Right forelimb (tissue), 1 donor: ENCODE data around the gene MBP.
A peak's percentile ranks its signal among the peaks of the same experiment; 100 is the strongest.

Experiments used
- DNase-seq: peaks from one replicate; pipeline ENCODE4 v3.0.0-alpha.2; 2018

MBP gene

DNA sequence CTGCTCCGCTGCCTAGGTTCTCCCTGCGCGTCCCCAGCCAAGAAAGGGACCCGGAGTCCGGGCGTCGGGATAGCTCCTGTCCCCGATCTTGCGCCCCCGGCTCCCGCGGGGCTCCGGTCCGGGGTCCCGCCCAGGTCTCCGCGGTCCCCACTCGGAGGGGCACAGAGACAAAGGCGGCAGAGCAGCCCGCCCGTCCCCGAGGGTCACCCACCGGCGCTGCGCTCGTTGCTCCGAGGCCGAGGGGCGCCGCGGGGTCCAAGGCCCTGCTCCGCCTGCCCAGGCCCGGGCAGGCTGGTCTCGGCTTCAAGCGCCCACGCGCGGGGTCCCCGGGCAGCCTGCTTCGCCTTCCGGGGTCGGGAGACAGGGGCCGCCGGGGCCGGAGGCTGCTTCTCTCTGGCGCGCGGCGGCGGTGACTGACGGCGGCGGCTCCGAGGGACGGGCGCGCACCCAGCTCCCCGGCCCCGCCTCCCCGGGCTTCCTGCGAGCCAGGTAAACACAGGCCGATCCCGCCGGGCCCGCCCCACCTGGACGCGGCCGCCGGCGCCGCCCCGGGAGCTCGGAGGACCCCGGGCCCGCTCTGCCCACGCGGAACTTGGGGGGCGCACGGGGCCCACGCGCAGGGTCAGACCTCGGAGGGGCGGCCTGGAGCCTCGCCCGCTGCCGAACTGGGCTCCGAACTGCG lies at the start of gene MBP:
MBP (minus strand) TSS at position 415 of the 682 bp plus-strand sequence. CDS start 27,522 bp downstream, outside the sequence.
- no peak for DNase-seq

- DNase-seq = no peak
These were observed 49.5 kb upstream of the MBP start for GRCh38 chr18:77181950-77182707.

DNA sequence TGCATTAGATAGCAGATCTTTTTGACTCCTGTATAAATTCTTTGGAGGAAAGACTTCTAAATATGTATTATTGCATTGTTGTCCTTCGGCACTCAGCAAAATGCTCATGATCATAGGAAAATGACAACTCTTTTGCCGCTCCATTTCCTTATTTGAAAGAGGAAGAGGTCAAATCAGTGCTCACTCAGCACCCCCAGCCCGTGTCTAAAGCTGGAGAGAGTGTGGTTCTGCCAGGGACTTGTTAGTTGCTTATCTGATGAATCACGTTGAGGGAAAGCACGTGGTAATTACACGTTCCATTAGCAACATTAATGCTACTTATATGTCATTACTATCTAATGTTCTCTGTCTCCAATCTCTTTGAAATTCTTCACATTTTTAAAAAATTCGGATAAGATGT lies 46.0 kb upstream of the MBP start:
- DNase-seq = no peak

DNA sequence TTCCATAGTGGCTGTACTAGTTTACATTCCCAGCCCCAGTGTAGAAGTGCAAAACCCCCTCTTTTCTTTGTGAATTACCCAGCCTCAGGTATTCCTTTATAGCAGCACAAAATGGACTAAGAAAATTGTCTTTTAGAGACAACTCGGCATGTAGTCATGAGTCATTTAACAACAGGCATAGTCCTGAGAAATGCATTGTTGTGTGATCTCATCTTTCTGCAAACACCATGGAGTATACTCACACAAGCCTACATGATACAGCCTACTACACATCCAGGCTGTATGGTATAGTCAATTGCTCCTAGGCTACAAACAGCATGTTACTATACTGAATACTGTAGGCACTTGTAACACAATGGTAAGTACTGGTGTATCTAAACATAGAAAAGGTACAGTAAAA lies 44.4 kb upstream of the MBP start:
- no peak for DNase-seq

- no peak for DNase-seq
These were observed 40.9 kb upstream of the MBP start for GRCh38 chr18:77173275-77174030.

DNA sequence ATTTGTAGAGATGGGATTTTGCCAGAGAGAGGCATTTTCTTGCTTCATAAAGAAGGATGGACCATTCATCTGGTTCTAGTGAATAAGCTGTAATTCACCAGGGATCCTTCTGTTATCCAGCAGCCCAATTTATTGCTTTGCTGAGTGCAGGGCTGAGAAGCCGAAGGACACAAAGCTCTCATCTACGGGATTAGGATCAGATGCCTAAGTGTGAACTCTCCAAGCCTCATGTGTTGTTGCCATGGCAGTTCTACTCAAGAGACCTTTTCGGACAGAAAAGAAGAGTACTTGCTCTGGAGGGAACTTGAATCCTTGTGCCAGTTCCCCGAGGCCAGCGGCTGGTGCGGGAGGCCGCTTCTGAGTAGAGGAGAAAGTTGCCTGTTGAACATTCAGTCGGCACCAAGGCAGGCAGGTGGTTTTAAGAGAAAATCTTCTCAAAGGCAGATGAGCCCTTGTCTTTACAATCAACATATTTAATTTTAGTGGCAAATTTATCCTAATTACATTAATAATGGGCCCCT lies 38.4 kb upstream of the MBP start:
- DNase-seq = no peak

GRCh38 chr18:77168811-77169311 lies 36.3 kb upstream of the MBP start:
- no peak for DNase-seq

GRCh38 chr18:77167251-77167650 lies 34.7 kb upstream of the MBP start:
- DNase-seq = no peak

DNA sequence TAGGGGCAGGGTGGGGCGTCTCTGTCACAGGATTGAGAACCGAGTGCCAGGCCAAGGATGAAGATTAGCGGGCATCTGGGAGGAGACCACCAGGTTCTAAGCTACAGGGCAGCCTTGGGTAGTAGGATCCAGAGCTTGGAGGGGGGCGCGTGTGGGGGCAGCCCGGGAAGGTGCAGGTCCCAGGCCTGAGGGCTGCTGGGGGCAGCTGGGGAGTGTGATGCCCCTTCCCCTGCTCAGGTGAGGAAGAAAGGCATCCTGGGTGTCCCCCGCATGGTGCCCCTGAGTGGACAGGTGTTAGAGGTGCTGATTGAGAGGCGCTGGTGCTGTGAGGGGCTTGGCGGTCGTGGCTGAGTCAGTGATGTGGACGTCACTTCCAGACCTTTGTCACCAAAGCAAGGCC lies 33.9 kb upstream of the MBP start:
- no peak for DNase-seq

DNA sequence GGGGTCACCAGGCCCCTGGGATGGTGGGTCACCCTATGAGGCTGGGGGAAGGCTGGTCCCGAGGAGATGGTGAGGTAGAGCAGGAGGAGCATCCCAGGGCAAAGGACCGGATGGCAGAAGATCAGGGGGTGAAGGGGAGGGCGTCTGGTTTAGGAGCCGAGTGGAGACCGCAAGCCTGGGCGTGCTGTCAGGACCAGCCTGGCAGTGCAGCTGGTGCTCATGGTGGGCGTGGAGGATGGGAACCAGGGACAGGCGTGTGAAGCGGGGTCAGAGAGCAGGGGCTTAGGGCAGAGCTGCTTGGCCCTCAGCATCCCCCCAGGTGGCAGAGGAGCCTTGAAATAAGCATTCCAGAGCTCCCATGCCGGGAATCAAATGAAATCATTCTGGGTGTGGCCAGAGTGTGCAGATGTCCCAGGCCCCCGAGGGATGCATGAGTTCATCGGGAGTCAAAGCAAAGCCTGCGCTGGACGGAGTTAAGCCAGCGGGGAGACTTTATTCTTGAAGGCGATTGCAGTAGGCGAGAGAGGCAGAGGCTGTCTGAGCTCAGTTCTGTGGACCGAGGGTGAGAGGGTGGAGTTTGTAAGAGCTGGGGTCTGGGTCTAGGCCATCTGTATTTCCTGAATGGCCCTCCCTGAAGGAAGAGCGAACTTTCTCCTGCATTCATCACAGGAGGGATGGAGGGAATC lies 33.1 kb upstream of the MBP start:
- DNase-seq = peak; percentile 77

DNA sequence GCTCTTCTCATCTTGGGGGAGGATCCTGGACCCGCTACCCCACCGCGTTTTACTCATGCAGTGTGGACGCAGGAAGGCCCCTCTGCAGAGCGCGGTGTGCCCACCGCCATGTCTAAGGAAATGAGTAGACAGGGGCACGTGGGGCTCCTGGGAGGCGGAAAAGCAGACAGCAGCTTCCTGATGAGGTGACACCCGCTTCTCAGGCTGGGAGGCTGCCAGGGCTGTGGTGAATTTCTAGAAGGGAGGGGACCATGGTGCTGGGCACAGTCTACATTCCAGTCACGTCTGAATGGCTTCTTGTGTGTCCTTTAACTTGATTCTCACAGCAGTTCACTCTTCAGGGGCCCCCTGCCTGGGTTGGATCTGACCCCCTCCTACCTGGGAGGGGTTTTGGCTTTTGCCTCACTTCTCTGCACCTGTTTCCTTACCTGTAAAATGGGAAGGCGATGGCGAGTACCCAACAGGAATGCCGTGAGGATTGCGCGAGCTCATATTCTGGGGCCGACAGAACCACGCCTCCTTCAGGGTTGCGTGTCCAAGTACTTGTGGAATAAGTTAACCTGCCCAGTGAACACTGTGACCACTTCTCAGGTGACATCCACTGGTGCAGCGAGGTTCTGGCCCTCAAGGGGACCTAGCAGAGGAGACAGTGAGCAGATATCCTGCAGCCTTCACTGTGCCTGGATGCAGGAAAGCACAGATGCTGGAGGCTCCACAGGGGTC lies 32.3 kb upstream of the MBP start:
- DNase-seq = no peak

GRCh38 chr18:77164026-77164425 lies 31.4 kb upstream of the MBP start:
- DNase-seq = no peak

- no peak for DNase-seq
These were observed 30.0 kb upstream of the MBP start for GRCh38 chr18:77162580-77162979.

DNA sequence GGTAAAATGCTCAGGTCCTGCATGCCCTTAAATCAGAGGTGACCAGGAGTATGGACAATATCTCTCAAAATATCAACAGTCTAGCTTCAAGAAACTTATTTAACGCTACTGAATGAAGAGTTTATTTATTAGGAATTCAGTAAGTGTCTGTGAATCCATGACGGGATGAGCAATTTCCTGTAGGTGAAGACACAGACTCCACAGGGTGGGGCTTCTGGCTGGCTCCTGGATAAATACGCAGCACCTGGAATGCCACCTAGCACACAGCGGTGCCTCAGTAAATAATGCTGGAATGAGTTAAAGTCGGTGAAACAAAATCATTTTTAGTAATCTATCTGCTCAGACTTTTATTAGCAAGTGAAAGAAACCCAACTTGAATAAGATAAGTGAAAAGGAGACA lies 29.4 kb upstream of the MBP start:
- no peak for DNase-seq

GRCh38 chr18:77161383-77161782 lies 28.8 kb upstream of the MBP start:
- DNase-seq = no peak

DNA sequence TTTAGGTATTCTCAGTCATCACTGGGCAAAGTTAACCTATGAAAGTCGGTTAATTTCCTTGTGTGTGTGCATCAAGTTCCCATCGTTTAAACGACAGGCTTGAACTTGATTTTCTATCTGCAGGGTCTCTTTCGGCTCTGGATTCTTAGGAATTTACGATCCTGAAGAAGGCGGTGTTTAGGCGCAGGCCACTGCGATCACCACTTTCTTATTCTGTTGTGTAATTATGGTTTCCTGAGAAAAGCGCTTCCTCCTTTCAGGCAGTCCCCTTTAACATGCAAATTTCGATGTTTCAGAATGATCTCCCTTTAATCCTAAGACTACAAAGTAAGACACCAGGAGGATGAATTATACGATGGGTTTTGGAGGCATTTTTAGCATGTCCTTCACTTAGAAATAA lies 27.9 kb upstream of the MBP start:
- DNase-seq = no peak

- DNase-seq = no peak
These were observed 24.7 kb upstream of the MBP start for GRCh38 chr18:77157312-77157711.

DNA sequence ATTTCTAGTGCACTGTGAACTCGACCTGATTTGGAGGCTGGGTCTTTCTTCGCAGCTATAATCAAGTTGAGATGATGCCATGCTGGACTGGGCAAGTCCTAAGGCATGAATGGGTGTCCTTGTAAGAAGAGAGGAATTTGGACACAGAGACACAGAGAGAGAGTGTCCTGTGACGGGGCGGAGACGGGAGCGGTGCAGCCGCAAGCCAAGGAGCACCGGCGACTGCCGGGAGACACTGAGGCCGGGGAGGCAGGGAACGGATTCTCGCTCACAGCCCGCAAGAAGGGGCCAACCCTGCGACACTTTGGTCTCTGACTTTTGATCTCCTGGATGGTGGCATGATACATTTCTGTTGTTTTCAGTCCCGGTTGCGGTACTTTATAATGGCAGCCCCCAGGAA lies 22.4 kb upstream of the MBP start:
- no peak for DNase-seq

GRCh38 chr18:77153404-77153803 lies 20.8 kb upstream of the MBP start:
- no peak for DNase-seq

DNA sequence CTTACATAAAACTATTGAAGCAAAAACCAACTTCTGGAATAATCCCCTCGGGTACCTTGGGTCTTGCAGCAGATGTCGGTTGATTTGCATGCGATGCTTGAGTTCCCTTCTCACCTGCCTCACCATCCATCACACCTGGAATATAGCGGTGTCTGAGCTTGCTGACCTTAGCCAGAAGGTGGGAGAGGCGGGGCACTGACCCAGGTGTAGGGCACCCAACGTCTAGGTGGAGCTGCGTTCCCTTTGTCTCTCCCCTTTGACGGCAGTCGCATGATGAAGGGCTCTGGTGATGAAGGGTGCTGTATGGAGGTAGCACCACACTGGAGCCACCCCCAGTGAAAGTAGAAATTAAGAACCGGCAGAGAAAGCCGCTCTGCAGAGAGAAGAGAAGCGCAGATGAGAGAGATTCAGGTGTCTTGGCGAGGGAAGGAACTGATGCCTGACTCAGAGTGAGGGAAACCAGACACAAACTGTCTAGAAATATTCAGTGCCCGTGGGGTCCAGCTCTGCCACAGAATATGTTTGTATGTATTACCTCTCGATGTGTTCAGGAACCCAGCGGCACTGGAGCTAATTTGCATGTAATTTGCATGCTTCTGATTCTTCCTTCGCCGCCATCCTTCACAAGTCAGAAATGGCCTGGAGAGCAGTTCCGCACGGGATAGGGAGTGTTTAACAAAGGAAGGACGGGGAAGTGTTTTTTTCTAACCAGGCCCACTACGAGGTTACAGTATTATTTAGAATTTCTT lies 19.4 kb upstream of the MBP start:
- no peak for DNase-seq

- no peak for DNase-seq
These were observed 18.6 kb upstream of the MBP start for GRCh38 chr18:77151033-77151771.
